ENCODE data around the gene HTT. TPM values are rescaled to one million over a fixed set of nuclear protein-coding genes. Genes with fewer than 3 reads are reported as not detected.

The HTT gene
- total and polyA plus RNA-seq, 2 of the 13 experiments (the other 11 are each of a cell fraction or from before 2014, with no cell fraction given): 17.5 to 19.5 TPM

- TF ChIP-seq ZBTB46 (CRISPR knock-in tag; IDR thresholded peaks at IDR 0.05; ENCODE audit: borderline replicate concordance): no peak
- no peak for TF ChIP-seq PRDM4 (CRISPR knock-in tag; IDR thresholded peaks at IDR 0.05; ENCODE audit: borderline replicate concordance)
- TF ChIP-seq ZNF639 (CRISPR knock-in tag; conservative IDR thresholded peaks at IDR 0.05): no peak; the same call in 1 of the 2 replicates
- no peak for TF ChIP-seq KDM5A (IDR thresholded peaks at IDR 0.05; ENCODE audit: borderline replicate concordance, low read length)
- TF ChIP-seq ZNF292 (CRISPR knock-in tag; IDR thresholded peaks at IDR 0.05; ENCODE audit: borderline replicate concordance, low read depth): no peak
- TF ChIP-seq PATZ1 (CRISPR knock-in tag; IDR thresholded peaks at IDR 0.05): peak; percentile 90
- peak; percentile 41; the same call in 1 of the 2 replicates for TF ChIP-seq ELF3 (CRISPR knock-in tag; IDR thresholded peaks at IDR 0.05)
- no peak for TF ChIP-seq ZNF280D (CRISPR knock-in tag; IDR thresholded peaks at IDR 0.05)
- TF ChIP-seq JUNB (CRISPR knock-in tag; IDR thresholded peaks at IDR 0.05; ENCODE audit: borderline replicate concordance): no peak
- TF ChIP-seq TAF1 (CRISPR knock-in tag; IDR thresholded peaks at IDR 0.05): peak; percentile 46; the same call in 1 of the 2 replicates
- peak; percentile 74; the same call in 1 of the 2 replicates for TF ChIP-seq RFXAP (CRISPR knock-in tag; IDR thresholded peaks at IDR 0.05; ENCODE audit: borderline replicate concordance)
- no peak for TF ChIP-seq ZNF441 (CRISPR knock-in tag; IDR thresholded peaks at IDR 0.05; ENCODE audit: borderline replicate concordance)
- TF ChIP-seq ZNF431 (CRISPR knock-in tag; IDR thresholded peaks at IDR 0.05; ENCODE audit: borderline replicate concordance, low read depth): no peak
- peak; percentile 75 for TF ChIP-seq ZFY (CRISPR knock-in tag; IDR thresholded peaks at IDR 0.05)
- TF ChIP-seq ZSCAN20 (CRISPR knock-in tag; IDR thresholded peaks at IDR 0.05; ENCODE audit: borderline replicate concordance): no peak
Observed at GRCh38 chr4:3073158-3074077, 1.1 kb upstream of the HTT start (continued).

Measured in HepG2 (cell line).